K562 (cell line): ENCODE results near the gene ARID4B. TPM values are rescaled to one million over a fixed set of nuclear protein-coding genes. Genes with fewer than 3 reads are reported as not detected.

Experiments used
- AFF1 ChIP-seq, 2 experiments: fragments of 450-650 bp; IDR thresholded peaks; 2 replicates each; pipeline ENCODE4 v1.6.1; 2018; ENCODE audit warnings: mild to moderate bottlenecking in 2 of 2, low read depth in 1 of 2; ENCODE audit not compliant: partially characterized antibody in 2 of 2
- DPF2 ChIP-seq: fragments of 450-650 bp; IDR thresholded peaks from 2 replicates; pipeline ENCODE4 v1.6.1; 2016
- PBX2 ChIP-seq, 2 experiments: IDR thresholded peaks in 1 of 2; conservative IDR thresholded peaks in 1 of 2; 2 replicates each; pipeline ENCODE4 v1.6.1; 2016; ENCODE audit warnings: low read depth in 2 of 2, mild to moderate bottlenecking in 1 of 2, missing compliant biosample characterization in 1 of 2, missing genetic modification characterization in 1 of 2, moderate library complexity in 1 of 2
- ZNF584 ChIP-seq: fragments of 200-800 bp; sonication (Bioruptor generic); IDR thresholded peaks from 2 replicates; pipeline ENCODE4 v1.6.1; 2016; ENCODE audit warnings: low read depth, mild to moderate bottlenecking, missing genetic modification characterization, missing compliant biosample characterization
- polyA plus RNA-seq, 8 experiments: library from polyadenylated mRNA; depleted of rRNA in 4 of 8; stranded (reverse) in 5 of 8; unstranded in 3 of 8; fragments of >200 nt; fragmentation: Nextera tagmentation in 2 of 8; fragmentation: Illumina TruSeq in 1 of 8; extraction: Ambion mirVana in 2 of 8; extraction: Trizol in 1 of 8; gene quantifications; 2 replicates each; pipeline versions ENCODE4 v1.2.1 to v1.2.3, GENCODE V29; 2011 to 2014; ENCODE audit warnings: inconsistent platforms in 1 of 8, missing spikeins in 1 of 8
- total RNA-seq, 7 experiments: library from RNA; depleted of rRNA in 6 of 7; stranded (reverse); fragments of >200 nt in 6 of 7; fragmentation: Illumina TruSeq in 2 of 7; extraction: Trizol in 2 of 7; gene quantifications; 2 replicates each; pipeline versions ENCODE4 v1.2.1 to v1.2.3, GENCODE V29; 2011 to 2021; ENCODE audit warnings: low replicate concordance in 1 of 7
- TF ChIP-seq, protein P1 (sequence below): fragments of 250-450 bp; sonication (Bioruptor Pico); IDR thresholded peaks from 2 replicates; pipeline ENCODE4 v1.8.0; 2022; ENCODE audit warnings: inconsistent platforms, mild to moderate bottlenecking, moderate library complexity, borderline replicate concordance

The ARID4B gene
- total and polyA plus RNA-seq, 9 of the 15 experiments (the other 6 are each of a cell fraction or from before 2014, with no cell fraction given), result 8.4 to 38.9 (median 18.5) TPM

- TF ChIP-seq AFF1 (IDR thresholded peaks at IDR 0.05; ENCODE audit: low read depth in 1 of 2, partially characterized antibody in 2 of 2) (no peak), DPF2 (peak; percentile 34; the same call in 1 of the 2 replicates), PBX2 (CRISPR knock-in tag; IDR thresholded peaks at IDR 0.05; ENCODE audit: low read depth) (no peak), PBX2 (tag; conservative IDR thresholded peaks at IDR 0.05; ENCODE audit: low read depth) (peak; percentile 85), ZNF584 (CRISPR knock-in tag) (no peak)
- TF ChIP-seq, protein P1, sequence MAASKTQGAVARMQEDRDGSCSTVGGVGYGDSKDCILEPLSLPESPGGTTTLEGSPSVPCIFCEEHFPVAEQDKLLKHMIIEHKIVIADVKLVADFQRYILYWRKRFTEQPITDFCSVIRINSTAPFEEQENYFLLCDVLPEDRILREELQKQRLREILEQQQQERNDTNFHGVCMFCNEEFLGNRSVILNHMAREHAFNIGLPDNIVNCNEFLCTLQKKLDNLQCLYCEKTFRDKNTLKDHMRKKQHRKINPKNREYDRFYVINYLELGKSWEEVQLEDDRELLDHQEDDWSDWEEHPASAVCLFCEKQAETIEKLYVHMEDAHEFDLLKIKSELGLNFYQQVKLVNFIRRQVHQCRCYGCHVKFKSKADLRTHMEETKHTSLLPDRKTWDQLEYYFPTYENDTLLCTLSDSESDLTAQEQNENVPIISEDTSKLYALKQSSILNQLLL, result no peak
These were observed 37.9 kb downstream of the ARID4B start (continued) for GRCh38 chr1:235289859-235290739.
